ENCODE results near the gene LDLRAD4. TPM values are rescaled to one million over a fixed set of nuclear protein-coding genes. Genes with fewer than 3 reads are reported as not detected.

Gene LDLRAD4
- total and polyA plus RNA-seq, 9 of the 15 experiments (the other 6 are each of a cell fraction or from before 2014, with no cell fraction given): 0.01 TPM; not detected in 8

- TF ChIP-seq ZBTB9 (CRISPR knock-in tag; IDR thresholded peaks at IDR 0.05) (no peak), HNRNPK (IDR thresholded peaks at IDR 0.05; ENCODE audit: low read depth, low read length, poor library complexity, severe bottlenecking) (no peak), HNRNPLL (IDR thresholded peaks at IDR 0.05; ENCODE audit: low read depth, low read length, poor library complexity, severe bottlenecking) (no peak), MIER1 (IDR thresholded peaks at IDR 0.05; ENCODE audit: low read depth) (no peak), THAP7 (CRISPR knock-in tag; IDR thresholded peaks at IDR 0.05) (no peak)
Observed at GRCh38 chr18:13511961-13512577, 293.5 kb downstream of the LDLRAD4 start (continued).

GRCh38 chr18:13513021-13513420, 294.5 kb downstream of the LDLRAD4 start:
- POLR2A ChIA-PET: interaction anchor here (1.0 kb wide), 1 partner anchor 11 kb away, joined by 3 read pairs; no protein-coding TSS in a partner anchor
- H3K9me3 ChIP-seq (replicated peaks; ENCODE audit: control insufficient read depth, insufficient read depth, low read depth, low read length): no peaks in the 10 kb centered on the region
- no peak overlapping the region for H2AFZ ChIP-seq (ENCODE audit: low read depth, low read length)
- CTCF ChIA-PET (ENCODE audit: low intra/inter-chr PET ratio): no interaction called here
- BruUV-seq (replicated peaks): no TSS peak
- H3K4me2 ChIP-seq (ENCODE audit: insufficient read depth, low read length): no peak overlapping the region
- FAIRE-seq: no peak
- no peak overlapping the region for H3K27ac ChIP-seq (ENCODE audit: extremely low read depth, low read depth, low read length)
- no peak for DNase-seq (ENCODE audit: extremely low read depth in 1 of 4, low spot score in 3 of 4)
- H3K4me3 ChIP-seq: no peak overlapping the region
- H3K79me2 ChIP-seq (ENCODE audit: control insufficient read depth, insufficient read depth, low read length): no peaks in the 10 kb centered on the region
- H3K36me3 ChIP-seq (ENCODE audit: control insufficient read depth, insufficient read depth, low read length): no peaks in the 10 kb centered on the region
- intact Hi-C loops (cut with micrococcal nuclease) (no loop called here), in situ Hi-C loops (cut with MboI) (no loop called here)
- no peaks in the 10 kb centered on the region for H3K9me1 ChIP-seq (ENCODE audit: control insufficient read depth, insufficient read depth, low read length)
- peaks cover 0 to 14% of the 10 kb centered on the region in 2 experiments; a peak in 2 of 5 replicates for H3K27me3 ChIP-seq (ENCODE audit: control insufficient read depth in 2 of 2, insufficient read depth in 2 of 2, low read length in 2 of 2)
- no peaks in the 10 kb centered on the region for H3K4me1 ChIP-seq (replicated peaks in 1 of 2; ENCODE audit: control insufficient read depth in 2 of 2, insufficient read depth in 2 of 2, low read length in 2 of 2)
- 0% methylated on average over 4 of the region's 4 CpGs for WGBS (ENCODE audit: insufficient coverage, low coverage, missing lambda C conversion rate)
- H3K9ac ChIP-seq (ENCODE audit: insufficient read depth in 1 of 2, low read depth in 2 of 2, low read length in 2 of 2): no peak overlapping the region
- no peaks in the 10 kb centered on the region for H4K20me1 ChIP-seq (replicated peaks; ENCODE audit: control insufficient read depth, insufficient read depth, low read length)
- ATAC-seq: no peak
- TF ChIP-seq HDAC2 (IDR thresholded peaks at IDR 0.05): no peak
- TF ChIP-seq MEIS2 (IDR thresholded peaks at IDR 0.05; ENCODE audit: partially characterized antibody): no peak
- no peak for TF ChIP-seq HNRNPUL1 (IDR thresholded peaks at IDR 0.05; ENCODE audit: low read length)
- TF ChIP-seq HMGXB4 (CRISPR knock-in tag; IDR thresholded peaks at IDR 0.05): no peak
- TF ChIP-seq CREBBP (IDR thresholded peaks at IDR 0.05; ENCODE audit: low read depth, low read length): no peak
- no peak for TF ChIP-seq ZSCAN32 (CRISPR knock-in tag; IDR thresholded peaks at IDR 0.05)
- TF ChIP-seq TAF7 (tag; IDR thresholded peaks at IDR 0.05): no peak
- TF ChIP-seq IFI16 (CRISPR knock-in tag; IDR thresholded peaks at IDR 0.05): no peak
- TF ChIP-seq ZFP36 (IDR thresholded peaks at IDR 0.05; ENCODE audit: low read depth, low read length, partially characterized antibody): no peak
- no peak for TF ChIP-seq HDAC1 (IDR thresholded peaks at IDR 0.05)
- no peak for TF ChIP-seq ILF3 (IDR thresholded peaks at IDR 0.05; ENCODE audit: borderline replicate concordance)
- TF ChIP-seq ZEB2 (IDR thresholded peaks at IDR 0.05): no peak
- no peak for TF ChIP-seq ZNF174 (CRISPR knock-in tag; IDR thresholded peaks at IDR 0.05)
- TF ChIP-seq TAL1 (IDR thresholded peaks at IDR 0.05): no peak
- no peak for TF ChIP-seq TCF15 (CRISPR knock-in tag; IDR thresholded peaks at IDR 0.05)

Data from K562 (cell line).